NCI-H748 treated with DMSO at 0.1 percent for 48 hours (cell line): ENCODE results near the gene ZP2.
"Not testable (repeated sequence)": the region's sequence is repeated elsewhere in the genome, so short reads cannot be mapped to it uniquely, and the experiment has no call there.

ENCODE experiments used
- DNase-seq: peaks from one replicate; lab custom pipeline; 2025; lab: John Stamatoyannopoulos, UW

Gene ZP2

DNA sequence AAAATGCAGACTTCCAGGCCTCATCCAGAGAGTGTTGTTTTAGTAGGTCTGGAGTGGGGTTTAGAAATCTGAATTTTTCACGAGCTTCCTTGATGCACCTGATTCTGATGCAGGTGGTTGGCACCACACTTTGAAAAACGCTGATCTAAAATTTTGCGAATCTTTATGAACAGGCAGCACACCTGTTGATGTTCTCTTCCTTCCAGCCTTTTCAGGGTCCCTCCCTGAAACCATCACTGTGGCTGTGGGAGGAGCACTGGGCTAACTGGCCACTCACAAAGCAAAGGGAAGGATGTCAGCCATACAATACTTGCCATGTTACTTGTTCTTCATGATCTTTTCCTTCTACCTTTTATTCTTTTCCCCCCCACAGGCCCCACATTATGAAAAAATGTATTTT is 38.7 kb downstream of the ZP2 start:
- DNase-seq: no peak

DNA sequence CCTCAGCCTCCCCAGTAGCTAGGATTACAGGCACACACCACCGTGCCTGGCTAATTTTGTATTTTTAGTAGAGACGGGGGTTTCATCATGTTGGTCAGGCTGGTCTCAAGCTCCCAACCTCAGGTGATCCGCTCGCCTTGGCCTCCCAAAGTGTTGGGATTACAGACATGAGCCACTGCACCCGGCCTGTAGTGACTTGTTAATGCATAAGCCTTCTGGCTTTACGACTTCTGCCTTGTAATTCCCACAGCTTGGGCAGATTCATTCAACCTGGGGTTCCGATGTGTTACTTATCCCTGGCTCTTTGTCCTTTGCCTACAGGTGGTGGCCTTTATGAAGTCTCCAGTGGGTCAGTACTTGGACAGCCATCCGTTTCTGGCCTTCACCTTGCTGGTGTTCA is 41.3 kb downstream of the ZP2 start:
- DNase-seq: not testable (repeated sequence)

DNA sequence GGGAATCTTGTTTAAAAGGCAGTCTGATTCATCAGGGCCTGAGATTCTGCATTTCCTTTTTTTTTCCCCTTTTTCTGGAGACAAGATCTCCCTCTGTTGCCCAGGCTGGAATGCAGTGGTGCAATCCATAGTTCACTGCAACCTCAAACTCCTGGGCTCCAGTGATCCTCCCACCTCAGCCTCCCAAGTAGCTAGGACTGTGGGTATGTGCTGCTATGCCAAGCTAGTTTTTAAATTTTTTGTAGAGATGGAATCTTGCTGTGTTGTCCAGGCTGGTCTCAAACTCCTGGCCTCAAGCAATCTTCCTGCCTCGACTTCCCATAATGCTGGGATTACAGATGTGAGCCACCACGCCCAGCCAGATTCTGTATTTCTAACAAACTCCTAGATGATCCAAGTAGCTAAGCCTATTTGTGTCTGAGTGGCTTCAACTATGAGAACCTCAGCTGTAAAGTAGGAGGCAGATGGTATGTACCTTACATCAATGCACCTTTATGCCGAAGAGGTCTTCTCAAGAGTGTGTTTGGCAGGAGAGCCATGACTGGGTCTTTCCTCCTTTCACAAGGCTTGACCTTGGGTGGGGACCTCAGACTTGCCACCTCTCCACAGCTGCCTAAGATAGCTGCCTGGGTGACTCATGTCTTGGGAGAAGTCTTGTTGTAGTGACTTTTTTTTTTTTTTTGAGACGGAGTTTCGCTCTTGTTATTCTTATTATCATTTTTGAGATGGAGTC is 42.0 kb downstream of the ZP2 start:
- no peak for DNase-seq

DNA sequence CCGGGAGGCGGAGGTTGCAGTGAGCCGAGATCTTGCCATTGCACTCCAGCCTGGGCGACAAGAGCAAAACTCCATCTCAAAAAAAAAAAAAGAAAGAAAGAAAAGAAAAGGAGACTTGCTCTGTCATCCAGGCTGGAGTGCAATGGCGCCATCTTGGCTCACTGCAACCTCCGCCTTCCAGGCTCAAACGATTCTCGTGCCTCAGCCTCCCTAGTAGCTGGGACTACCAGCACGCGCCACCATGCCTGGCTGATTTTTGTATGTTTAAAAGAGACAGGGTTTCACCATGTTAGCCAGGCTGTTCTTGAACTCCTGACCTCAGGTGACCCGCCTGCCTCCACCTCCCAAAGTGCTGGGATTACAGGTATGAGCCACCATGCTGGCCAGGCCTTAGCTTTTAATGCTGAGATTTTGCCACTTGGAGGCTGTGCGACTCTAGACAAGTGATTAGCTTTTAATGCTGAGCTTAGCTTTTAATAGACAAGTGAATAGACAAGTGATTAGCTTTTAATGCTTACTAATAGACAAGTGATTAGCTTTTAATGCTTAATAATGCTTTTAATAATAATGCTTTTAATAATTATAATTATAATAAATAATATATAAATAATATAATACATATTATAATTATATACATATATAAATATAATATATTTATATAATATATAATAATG is 43.3 kb downstream of the ZP2 start:
- DNase-seq: no peak

DNA sequence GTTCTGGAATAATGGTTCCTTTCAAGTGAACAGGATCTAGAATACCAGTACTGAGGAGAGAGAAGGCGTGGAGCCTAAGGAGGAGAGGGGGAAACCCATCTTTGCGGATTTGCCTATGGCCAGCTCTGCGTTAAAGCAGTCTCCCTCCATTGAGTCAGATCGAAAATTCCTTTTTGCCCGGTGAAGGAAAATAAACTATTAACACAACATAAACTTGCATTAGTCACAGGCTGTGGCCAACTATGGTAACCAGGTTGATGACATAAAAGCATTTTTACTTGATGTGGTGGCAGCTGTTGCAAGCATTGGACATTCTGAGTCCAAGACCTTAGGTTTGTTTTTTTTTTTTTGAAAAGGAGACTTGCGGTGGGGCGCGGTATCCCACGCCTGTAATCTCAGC is 44.0 kb downstream of the ZP2 start:
- no peak for DNase-seq

DNA sequence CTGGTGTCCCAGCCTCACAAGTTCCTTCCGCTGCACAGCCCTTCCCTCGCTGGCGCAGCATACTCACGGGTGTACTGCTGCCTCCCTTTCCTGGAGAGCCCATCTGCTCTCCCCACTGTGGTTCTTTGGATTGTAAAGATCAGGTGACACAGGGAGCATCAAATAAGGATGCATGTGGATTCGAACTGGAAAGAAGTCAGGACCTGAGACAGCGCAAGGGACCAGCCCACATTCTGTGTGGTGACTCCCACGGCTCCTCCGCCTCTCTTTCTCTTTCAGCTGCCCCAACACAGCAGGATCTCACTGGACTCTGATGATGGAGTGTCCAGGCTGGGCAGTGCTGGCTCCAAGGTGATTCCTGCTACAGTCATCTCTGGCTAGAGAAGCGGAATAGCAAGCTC is 44.8 kb downstream of the ZP2 start:
- no peak for DNase-seq

DNA sequence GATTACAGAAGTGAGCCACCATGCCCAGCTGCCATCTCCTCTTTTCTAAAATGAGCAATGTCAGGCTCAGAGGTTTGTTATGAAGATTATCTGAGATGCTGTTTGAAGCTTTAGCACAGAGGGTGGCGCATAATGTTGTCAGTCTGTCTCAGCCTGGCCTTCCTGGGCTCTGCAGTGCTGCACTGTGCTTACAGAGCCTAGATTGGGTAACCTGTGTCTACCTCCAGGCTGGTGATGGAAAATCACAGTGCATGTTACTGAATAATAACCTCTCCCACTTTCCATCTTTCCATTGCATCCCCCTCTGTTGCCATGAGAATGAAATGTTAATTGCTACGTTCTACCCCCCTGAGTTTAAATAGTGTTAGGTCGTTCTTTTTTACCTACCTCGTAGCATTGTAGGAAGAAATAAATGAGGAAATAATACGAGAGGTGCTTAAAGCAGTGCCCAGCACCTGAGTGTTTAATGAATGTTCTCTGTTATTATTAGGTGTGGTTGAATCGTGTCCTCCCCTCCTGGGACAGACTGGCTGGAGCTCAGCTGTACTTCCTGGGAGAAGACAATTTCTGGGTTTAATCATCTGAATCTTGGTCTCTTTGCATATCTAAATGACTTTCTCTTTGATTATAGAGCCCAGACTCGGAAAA is 46.7 kb downstream of the ZP2 start:
- DNase-seq: no peak

DNA sequence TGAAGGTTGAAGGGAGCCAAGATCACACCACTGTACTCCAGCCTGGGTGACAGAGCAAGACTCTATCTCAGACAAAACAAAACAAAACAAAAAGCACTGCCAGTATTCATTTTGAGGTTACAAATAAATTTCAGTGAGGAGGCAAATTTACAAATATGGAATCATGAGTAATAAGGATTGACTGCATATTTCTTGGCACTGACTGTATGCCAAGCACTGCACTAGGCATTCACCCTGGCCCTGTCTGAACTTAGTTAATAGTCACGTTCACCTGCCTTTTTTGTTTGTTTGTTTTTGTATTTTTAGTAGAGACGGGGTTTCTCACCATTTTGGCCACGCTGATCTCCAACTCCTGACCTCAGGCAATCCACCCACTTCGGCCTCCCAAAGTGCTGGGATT is 47.8 kb downstream of the ZP2 start:
- no peak for DNase-seq

DNA sequence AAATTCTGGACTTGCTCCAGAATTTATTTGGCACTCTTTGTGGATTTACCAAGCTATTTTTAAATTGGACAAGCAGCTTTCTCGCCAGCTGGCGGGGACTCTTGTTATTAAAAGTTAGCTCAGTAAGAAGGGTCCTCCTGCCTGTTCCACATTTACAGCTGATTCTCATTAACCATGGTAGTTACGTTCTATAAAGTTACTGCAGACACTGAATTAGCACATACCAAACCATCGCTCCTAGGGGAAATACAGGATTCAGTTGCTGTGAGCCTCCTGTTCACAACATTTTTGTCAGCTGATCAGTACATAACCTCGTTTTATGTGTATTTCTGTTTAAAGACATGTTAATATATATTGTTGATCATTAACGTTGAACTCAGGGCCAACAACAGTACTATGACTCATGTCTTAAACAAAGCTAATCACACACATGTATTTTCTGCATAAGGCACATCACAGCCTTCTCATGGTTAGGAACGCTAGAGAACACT is 48.7 kb downstream of the ZP2 start:
- no peak for DNase-seq

DNA sequence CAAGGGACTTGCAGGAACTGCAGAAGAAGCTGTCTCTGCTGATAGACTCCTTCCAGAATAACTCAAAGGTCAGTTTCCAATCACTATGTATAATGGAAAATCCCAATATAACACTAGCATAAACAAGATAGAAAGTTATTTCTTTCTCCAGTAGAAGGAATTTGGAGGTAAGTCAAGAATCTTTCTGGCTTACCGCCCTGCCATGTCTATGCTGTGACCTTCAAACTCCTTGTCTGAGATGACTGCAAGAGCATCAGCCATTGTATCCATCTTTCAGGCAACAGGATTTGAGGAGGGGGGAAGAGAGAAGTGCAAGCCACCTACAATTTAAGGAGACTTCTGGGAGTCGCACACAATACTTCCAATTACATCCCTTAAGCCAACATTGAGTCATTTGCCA is 50.2 kb downstream of the ZP2 start:
- no peak for DNase-seq

DNA sequence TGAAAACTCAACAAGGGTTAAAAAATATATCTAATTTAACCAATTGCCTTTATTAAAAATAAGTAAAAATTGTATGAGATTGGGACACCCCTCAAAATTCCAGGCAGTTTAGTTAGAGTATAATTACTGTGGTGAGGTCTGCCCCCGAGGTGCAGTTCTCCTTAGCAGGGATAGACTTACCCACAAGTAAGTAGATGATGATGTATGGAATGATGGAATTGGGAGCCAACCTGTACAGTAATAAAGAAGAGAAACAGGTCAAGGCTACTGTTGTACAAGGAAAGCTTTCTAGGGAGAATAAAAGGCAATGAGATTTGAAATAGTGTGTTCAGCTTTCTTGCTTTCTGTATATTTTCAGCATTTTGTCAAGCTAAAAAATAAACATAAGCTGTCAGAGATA is 51.1 kb downstream of the ZP2 start:
- no peak for DNase-seq

DNA sequence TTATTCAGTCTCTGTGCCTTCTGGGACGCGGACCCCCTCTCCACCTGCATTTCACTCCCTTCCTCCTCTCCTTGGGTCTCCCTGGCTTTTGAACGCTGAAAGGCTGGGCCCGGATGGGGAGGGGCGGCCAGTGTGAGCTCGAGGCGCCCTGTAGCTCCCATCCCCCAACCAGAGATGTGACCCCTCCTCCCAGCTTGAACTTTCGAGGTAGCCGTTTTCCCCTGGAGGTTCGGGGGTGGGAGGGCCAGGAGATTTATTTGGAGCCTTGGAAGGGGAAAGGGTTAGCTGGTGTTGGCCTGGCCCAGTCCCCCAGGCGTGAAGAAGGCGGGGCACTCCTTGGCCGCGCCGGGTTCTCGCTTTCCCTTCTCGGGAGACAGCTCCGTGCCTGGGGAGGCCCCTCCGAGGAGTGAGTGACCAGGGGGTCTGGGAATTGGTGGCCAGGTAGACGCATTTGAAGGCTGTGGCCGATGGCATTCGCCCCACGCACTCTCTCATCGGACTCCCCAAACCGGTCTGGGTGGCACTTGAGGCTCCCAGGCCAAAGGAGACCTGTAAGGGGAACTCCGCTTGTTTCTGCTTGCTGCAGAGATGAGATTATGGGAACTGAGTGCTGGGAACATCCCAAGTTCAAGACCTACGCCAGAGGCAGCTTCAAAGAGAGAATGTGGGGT is 52.0 kb downstream of the ZP2 start:
- no peak for DNase-seq

DNA sequence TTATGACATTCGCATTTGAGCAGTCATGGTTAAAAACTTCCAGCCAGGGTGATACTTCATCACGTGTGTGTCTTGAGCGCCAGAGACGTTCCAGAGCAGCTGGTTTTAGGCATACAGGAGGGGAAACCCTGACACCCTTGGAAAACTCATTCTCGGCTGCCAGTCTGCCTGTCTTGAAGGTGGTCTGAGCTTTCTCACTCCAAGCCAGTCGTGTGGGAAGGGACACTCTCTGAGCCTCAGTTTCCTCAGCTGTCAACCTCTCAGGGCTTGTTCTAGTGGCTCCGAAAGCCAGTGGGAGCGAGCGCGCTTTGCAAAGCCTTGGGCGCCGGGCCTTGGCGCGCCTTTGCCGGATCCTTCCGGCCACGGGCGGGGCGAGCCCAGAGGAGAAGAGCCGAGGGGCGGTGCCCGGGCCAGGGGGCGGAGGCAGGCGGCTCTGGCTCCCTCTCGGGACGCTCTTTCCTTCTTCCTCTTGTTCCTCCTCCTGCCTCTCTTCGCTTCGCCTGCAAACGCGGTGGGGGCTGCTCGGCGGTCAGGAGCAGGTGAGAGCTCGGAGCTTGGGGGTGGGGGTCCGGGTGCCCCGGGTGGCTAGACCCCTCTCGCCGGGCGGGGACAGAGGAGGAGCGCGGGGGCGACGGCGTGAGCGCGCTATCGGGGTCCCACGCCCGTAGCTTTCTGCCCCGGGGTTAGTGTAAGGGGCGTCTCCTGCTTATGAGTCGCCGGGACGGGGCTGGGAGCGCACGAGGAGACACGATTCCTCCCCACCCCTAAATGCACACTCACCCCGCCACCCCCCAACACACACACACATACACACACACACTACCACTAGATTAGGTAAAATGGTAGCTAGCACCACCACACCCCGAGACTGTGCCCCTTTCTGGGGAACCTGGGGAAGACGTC is 52.9 kb downstream of the ZP2 start, which contains the start of gene LDAF1:
Gene LDAF1 (plus strand): TSS at position 467 of the 903 bp plus-strand sequence. CDS start 2,509 bp downstream, outside the sequence.
- DNase-seq: peak; percentile 7

DNA sequence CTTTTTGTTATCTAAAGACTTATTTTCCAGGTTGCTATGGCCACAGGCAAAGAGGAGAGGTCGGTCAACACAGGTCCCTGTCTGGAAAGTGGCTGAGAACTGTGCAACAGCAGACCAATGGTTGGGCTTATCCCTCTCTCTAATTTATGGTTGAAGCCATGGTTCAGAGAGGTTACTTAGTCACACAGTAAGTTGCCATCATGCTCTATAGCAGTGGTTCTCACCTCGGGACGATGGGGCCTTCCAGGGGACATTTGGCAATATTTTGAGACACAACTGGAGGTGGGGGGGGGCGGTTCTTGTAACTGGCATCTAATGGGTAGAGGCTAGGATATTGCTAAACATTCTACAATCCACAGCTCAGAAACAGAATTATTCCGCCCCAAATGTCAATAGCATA is 53.7 kb downstream of the ZP2 start:
- DNase-seq: no peak

DNA sequence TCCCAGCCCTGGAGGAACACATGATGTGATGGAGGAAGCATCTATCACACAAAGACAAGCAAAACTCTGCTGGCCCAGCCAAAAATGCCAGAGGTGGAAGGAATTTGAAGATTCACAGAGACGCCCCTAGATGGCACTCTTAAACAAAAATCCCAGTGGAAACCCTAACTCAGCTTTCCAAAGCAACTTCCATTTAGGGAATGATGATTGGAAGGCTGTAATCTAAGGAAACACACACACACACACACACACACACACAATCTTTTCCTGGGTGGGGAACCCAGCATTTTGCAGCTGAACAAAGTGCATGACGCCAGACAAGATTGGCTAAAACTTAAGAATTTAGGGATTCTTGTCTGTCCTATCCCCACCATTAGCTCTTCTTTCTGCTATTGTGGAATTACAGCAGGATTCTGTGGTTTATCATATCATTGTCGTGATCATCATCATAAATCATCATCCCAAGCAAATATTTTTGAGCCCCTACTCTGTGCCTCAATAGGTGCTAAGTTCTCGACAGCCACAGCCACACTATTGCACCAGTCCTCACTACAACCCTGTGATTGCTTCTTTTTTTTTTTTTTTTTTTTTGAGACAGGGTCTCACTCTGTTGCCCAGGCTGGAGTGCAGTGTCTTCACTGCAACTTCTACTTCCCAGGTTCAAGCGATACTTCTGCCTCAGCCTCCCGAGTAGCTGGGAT is 54.5 kb downstream of the ZP2 start:
- peak; percentile 33 for DNase-seq

DNA sequence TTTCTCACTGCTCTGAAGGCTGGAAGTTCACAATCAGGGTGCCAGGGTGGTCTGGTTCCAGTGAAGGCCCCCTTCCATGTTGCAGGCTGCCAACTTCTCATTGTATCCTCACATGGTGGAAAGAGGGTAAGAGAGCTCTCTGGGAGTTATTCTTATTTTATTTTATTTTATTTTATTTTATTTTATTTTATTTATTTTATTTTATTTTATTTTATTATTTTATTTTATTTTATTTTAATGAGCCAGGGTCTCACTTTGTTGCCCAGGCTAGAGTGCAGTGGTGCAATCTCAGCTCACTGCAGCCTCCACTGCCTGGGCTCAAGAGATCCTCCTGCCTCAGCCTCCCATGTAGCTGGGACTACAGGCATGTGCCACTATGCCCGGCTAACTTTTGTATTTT is 55.4 kb downstream of the ZP2 start:
- DNase-seq: not testable (repeated sequence)

DNA sequence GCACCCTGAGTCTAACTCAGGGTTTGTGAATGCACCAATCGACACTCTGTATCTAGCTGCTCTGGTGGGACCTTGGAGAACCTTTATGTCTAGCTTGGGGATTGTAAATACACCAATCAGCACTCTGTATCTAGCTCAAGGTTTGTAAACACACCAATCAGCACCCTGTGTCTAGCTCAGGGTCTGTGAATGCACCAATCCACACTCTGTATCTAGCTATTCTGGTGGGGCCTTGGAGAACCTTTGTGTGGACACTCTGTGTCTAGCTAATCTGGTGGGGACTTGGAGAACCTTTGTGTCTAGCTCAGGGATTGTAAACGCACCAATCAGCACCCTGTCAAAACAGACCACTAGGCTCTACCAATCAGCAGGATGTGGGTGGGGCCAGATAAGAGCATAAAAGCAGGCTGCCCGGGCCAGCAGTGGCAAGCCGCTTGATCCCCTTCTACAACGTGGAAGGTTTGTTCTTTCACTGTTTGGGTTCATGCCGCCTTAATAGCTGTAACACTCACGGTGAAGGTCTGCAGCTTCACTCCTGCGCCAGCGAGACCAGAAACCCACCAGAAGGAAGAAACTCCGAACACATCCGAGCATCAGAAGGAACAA is 58.1 kb downstream of the ZP2 start:
- DNase-seq: not testable (repeated sequence)

DNA sequence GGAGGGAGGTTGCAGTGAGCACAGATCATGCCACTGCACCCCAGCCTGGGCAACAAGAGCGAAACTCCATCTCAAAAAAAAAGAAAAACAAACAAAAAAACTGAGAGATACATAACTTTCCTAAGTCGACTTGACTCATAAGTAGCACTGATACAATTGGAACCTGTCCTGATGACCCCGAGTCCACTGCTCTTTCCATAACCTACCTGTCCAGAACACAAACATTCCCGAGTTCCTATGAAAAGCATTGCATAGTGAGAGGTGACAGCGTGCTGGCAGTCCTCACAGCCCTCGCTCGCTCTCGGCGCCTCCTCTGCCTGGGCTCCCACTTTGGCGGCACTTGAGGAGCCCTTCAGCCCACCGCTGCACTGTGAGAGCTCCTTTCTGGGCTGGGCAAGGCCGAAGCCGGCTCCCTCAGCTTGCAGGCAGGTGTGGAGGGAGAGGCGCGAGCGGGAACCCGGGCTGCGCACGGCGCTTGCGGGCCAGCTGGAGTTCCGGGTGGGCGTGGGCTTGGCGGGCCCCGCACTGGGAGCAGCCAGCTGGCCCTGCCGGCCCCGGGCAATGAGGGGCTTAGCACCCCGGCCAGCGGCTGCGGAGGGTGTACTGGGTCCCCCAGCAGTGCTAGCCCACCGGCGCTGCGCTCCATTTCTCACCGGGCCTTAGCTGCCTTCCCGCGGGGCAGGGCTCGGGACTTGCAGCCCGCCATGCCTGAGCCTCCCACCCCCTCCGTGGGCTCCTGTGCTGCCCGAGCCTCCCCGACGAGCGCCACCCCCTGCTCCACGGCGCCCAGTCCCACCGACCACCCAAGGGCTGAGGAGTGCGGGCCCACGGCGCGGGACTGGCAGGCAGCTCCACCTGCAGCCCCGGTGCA is 59.0 kb downstream of the ZP2 start:
- DNase-seq: not testable (repeated sequence)

DNA sequence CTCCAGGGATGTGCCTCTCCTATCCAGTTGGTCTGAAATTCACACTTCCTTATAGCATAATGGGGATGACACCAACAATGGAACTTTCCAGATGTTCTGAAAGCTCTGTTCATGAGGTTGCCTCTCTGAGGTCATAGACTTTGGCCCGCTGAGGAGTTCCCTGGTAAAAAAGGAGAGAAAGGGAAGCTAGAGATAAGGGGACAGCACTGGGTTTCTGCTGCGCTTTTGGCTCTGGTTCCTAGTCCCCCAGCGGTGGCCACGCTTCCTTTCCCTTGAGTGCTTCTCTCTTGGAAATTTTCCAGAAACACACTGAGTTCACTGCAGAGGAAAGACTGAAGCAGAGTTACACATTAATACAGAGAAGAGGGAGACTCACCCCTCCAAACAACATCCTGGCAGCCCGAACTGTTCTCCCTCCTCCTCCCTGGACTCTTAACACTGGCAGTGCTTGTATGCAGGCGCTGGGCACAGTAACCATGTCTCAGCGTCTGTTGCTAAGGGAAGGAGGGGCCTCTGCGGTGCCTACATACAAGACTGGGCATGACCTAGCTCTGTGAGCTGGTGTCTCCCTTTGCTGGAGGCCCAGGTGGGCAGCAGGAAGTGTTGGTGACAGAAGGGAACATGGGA is 60.9 kb downstream of the ZP2 start, which contains the start of gene DNAH3:
Gene DNAH3 (minus strand): TSS at position 472 of the 627 bp plus-strand sequence. CDS start 527 bp downstream, outside the sequence.
- DNase-seq: no peak
